HG02763 (cell line): Measurements from ENCODE around the gene PTRH2.
"Not testable (repeated sequence)": the region's sequence is repeated elsewhere in the genome, so short reads cannot be mapped to it uniquely, and the experiment has no call there.

Experiments
- ATAC-seq: cut with Tn5 transposase; IDR thresholded peaks from one replicate; pipeline ENCODE4 v1.9.1; 2021; ENCODE audit warnings: mild to moderate bottlenecking, moderate library complexity; ENCODE audit not compliant: unreplicated experiment

The PTRH2 gene

GRCh38 chr17:59707149-59707970 lies at the start of gene PTRH2, which contains the start of gene VMP1:
TSS of gene PTRH2 (minus strand) at chr17:59707430. CDS start at chr17:59697978, 9,452 bp downstream.
TSS of gene VMP1 (plus strand) at chr17:59707654. CDS start at chr17:59731447, 23,793 bp downstream.
- peak; percentile 93 for ATAC-seq

GRCh38 chr17:59756236-59756818 lies 49.1 kb upstream of the PTRH2 start:
- no peak for ATAC-seq

GRCh38 chr17:59755069-59755468 lies 47.8 kb upstream of the PTRH2 start:
- not testable (repeated sequence) for ATAC-seq

GRCh38 chr17:59754552-59754951 lies 47.3 kb upstream of the PTRH2 start:
- ATAC-seq: no peak

GRCh38 chr17:59753522-59754467 lies 46.6 kb upstream of the PTRH2 start:
- ATAC-seq: no peak

GRCh38 chr17:59752922-59753321 lies 45.7 kb upstream of the PTRH2 start:
- no peak for ATAC-seq

- no peak for ATAC-seq
These were observed 45.2 kb upstream of the PTRH2 start for GRCh38 chr17:59752446-59752845.

GRCh38 chr17:59751955-59752413 lies 44.8 kb upstream of the PTRH2 start:
- ATAC-seq: no peak

GRCh38 chr17:59748591-59748990 lies 41.4 kb upstream of the PTRH2 start:
- ATAC-seq: no peak

GRCh38 chr17:59746849-59747445 lies 39.7 kb upstream of the PTRH2 start:
- no peak for ATAC-seq

GRCh38 chr17:59745040-59745439 lies 37.8 kb upstream of the PTRH2 start:
- no peak for ATAC-seq

- no peak for ATAC-seq
These were observed 36.6 kb upstream of the PTRH2 start for GRCh38 chr17:59743842-59744241.

- no peak for ATAC-seq
These were observed 30.1 kb upstream of the PTRH2 start for GRCh38 chr17:59737324-59737723.

GRCh38 chr17:59734226-59734625 lies 27.0 kb upstream of the PTRH2 start:
- no peak for ATAC-seq

- no peak for ATAC-seq
These were observed 26.5 kb upstream of the PTRH2 start for GRCh38 chr17:59733697-59734096.

- no peak for ATAC-seq
These were observed 23.1 kb upstream of the PTRH2 start for GRCh38 chr17:59730268-59730834.

GRCh38 chr17:59727817-59728533 lies 20.7 kb upstream of the PTRH2 start:
- ATAC-seq: no peak

GRCh38 chr17:59725691-59726090 lies 18.5 kb upstream of the PTRH2 start:
- no peak for ATAC-seq

- no peak for ATAC-seq
These were observed 16.4 kb upstream of the PTRH2 start for GRCh38 chr17:59723607-59724006.

GRCh38 chr17:59723041-59723440 lies 15.8 kb upstream of the PTRH2 start:
- ATAC-seq: no peak
